ENCODE measurements around the gene CHRNA7.

The CHRNA7 gene

DNA sequence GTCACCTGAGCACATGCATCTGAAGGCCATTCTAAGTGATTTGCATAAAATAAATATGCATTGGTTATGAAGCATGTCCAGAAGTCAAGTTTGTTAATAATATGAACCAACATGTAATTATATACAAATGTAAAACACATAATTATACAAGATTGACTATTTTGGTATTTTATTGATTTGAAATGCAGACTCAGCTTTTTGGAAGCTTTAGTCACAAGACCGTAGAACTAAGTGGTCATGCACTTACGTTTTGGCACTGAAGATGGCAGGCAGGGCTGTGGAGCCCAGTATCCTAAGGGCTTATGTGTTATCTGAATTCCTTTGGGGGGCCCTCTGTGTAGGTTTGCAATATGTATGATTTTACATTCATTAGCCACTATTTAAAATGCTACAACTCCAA is 5.0 kb downstream of the CHRNA7 start:
- TF ChIP-seq YY1 (IDR thresholded peaks at IDR 0.05; ENCODE audit: insufficient read depth, insufficient read length) (no peak), SUZ12 (IDR thresholded peaks at IDR 0.05; ENCODE audit: extremely low read depth, insufficient read depth, insufficient read length) (no peak)
- H3K9me3 ChIP-seq (ENCODE audit: insufficient read depth, low read length), result no peaks in the 10 kb centered on the region
- no peak overlapping the region for H3K4me3 ChIP-seq (ENCODE audit: insufficient read length, low read depth)
- H3K9ac ChIP-seq (ENCODE audit: insufficient read length, low read depth), result no peak overlapping the region
- H3K27me3 ChIP-seq (ENCODE audit: insufficient read depth, insufficient read length), result peaks cover 5% of the 10 kb centered on the region
- no peaks in the 10 kb centered on the region for H3K36me3 ChIP-seq (ENCODE audit: insufficient read depth, insufficient read length, low read length)
- peaks cover 3% of the 10 kb centered on the region for H3K4me1 ChIP-seq (ENCODE audit: insufficient read depth, insufficient read length)
- DNase-seq (ENCODE audit: low read depth, low spot score), result no peak

DNA sequence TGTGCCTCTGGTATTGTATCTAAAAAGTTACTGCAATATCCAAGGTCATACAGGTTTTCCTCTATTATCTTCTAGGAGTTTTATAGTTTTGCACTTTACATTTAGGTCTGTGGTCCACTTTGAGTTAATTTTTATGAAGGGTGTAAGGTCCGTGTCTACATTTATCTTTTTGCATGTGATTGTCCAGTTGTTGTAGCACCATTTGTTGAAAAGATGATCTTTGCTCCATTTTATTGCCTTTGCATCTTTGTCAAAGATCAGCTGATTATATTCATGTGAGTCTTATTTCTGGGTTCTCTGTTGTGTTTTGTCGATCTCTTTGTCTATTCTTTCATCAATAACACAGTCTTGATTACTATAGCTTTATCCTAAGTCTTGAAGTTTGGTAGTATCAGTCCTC is 6.7 kb downstream of the CHRNA7 start:
- no peaks in the 10 kb centered on the region for H3K9me3 ChIP-seq (ENCODE audit: insufficient read depth, low read length)
- H3K36me3 ChIP-seq (ENCODE audit: insufficient read depth, insufficient read length, low read length), result no peaks in the 10 kb centered on the region
- H3K27me3 ChIP-seq (ENCODE audit: insufficient read depth, insufficient read length), result no peaks in the 10 kb centered on the region
- H3K4me3 ChIP-seq (ENCODE audit: insufficient read length, low read depth), result no peak overlapping the region
- no peak overlapping the region for H3K9ac ChIP-seq (ENCODE audit: insufficient read length, low read depth)
- no peaks in the 10 kb centered on the region for H3K4me1 ChIP-seq (ENCODE audit: insufficient read depth, insufficient read length)
- TF ChIP-seq SUZ12 (IDR thresholded peaks at IDR 0.05; ENCODE audit: extremely low read depth, insufficient read depth, insufficient read length) (no peak), YY1 (IDR thresholded peaks at IDR 0.05; ENCODE audit: insufficient read depth, insufficient read length) (no peak), ZNF274 (IDR thresholded peaks at IDR 0.05; ENCODE audit: low read depth, low read length) (no peak)
- no peak for DNase-seq (ENCODE audit: low read depth, low spot score)

DNA sequence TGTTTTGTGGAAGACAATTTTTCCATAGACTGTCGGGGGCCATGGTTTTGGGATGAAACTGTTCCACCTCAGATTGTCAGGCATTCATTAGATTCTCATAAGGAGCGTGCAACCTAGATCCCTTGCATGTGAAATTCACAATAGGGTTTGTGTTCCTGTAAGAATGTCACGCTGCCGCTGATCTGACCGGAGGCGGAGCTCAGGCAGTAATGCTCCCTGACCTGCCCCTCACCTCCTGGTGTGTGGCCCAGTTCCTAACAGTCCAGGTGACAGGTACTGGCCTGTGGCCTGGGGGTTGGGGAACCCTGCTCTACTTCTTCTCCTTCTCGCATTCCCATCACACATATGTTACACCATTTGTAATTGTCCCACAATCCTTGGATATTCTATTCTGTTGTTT is 11.0 kb downstream of the CHRNA7 start:
- TF ChIP-seq YY1 (IDR thresholded peaks at IDR 0.05; ENCODE audit: insufficient read depth, insufficient read length), result no peak
- no peak for TF ChIP-seq ZNF274 (IDR thresholded peaks at IDR 0.05; ENCODE audit: low read depth, low read length)
- TF ChIP-seq SUZ12 (IDR thresholded peaks at IDR 0.05; ENCODE audit: extremely low read depth, insufficient read depth, insufficient read length), result no peak
- H3K36me3 ChIP-seq (ENCODE audit: insufficient read depth, insufficient read length, low read length), result no peaks in the 10 kb centered on the region
- H3K9me3 ChIP-seq (ENCODE audit: insufficient read depth, low read length), result no peaks in the 10 kb centered on the region

DNA sequence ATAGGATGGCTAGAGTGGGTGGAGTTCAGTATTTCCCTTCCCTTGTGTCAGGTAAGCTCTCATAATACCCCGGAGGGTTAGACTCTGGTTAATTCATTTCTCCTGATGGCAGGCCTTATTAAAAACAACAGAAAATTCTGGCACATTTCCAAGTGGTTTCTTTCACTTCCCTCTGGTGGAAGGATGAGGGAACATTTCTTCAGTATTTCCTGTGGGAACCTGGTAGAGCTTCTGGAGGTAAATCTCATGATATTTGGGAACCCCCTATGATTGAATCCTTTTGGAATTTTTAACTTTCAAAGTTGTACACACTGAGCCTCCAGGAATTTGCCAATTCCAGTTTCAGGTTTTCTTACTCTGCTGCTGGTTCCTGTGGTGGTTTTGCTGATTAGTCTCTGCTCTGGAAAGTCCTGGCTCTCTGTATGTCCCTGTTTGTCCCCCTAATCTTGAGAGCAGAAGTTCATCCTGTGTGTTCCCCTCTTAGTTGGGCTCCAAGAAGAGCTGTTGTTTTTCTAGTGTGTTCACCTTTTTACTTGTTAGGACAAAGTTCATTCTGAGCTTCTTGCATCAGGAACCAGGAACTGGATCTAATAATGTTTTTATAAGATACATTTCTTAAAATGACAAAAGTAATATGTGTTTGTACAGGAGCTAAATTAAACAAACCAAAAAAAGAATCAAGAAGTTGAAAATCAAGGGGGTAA is 12.1 kb downstream of the CHRNA7 start:
- Histone ChIP-seq H3K36me3 (ENCODE audit: insufficient read depth, insufficient read length, low read length) (no peaks in the 10 kb centered on the region), H3K9ac (ENCODE audit: insufficient read length, low read depth) (no peak overlapping the region), H3K4me3 (ENCODE audit: insufficient read length, low read depth) (no peak overlapping the region), H3K4me1 (ENCODE audit: insufficient read depth, insufficient read length) (no peaks in the 10 kb centered on the region), H3K27me3 (ENCODE audit: insufficient read depth, insufficient read length) (no peaks in the 10 kb centered on the region), H3K9me3 (ENCODE audit: insufficient read depth, low read length) (no peaks in the 10 kb centered on the region)
- TF ChIP-seq SUZ12 (IDR thresholded peaks at IDR 0.05; ENCODE audit: extremely low read depth, insufficient read depth, insufficient read length) (no peak), ZNF274 (IDR thresholded peaks at IDR 0.05; ENCODE audit: low read depth, low read length) (no peak), YY1 (IDR thresholded peaks at IDR 0.05; ENCODE audit: insufficient read depth, insufficient read length) (no peak)
- DNase-seq (ENCODE audit: low read depth, low spot score), result no peak

More for the DNA sequence above, 11.0 kb downstream of the CHRNA7 start:
- Histone ChIP-seq H3K4me1 (ENCODE audit: insufficient read depth, insufficient read length) (no peaks in the 10 kb centered on the region), H3K27me3 (ENCODE audit: insufficient read depth, insufficient read length) (no peaks in the 10 kb centered on the region), H3K9ac (ENCODE audit: insufficient read length, low read depth) (no peak overlapping the region), H3K4me3 (ENCODE audit: insufficient read length, low read depth) (no peak overlapping the region)
- no peak for DNase-seq (ENCODE audit: low read depth, low spot score)

DNA sequence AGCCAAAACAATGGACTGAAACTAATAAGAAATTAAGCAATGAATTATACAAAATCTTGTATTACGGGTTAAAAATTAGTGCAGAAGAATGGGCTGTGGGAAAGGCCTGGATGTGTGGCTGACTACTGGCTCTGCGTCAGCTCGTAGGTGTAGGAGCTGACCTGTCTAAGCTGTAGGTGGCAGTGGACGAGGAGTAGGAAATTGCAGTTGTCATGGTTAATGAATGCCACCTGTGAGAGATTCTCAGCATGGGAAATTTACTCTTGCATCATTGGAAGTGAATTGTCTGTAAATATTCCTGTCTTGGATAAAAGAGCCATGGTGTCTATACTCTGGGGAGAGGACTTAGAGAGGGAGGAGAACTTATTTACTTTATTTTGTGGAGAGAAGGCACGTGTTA is 23.4 kb downstream of the CHRNA7 start:
- Histone ChIP-seq H3K36me3 (ENCODE audit: insufficient read depth, insufficient read length, low read length) (no peaks in the 10 kb centered on the region), H3K4me1 (ENCODE audit: insufficient read depth, insufficient read length) (no peaks in the 10 kb centered on the region), H3K9me3 (ENCODE audit: insufficient read depth, low read length) (0 out of 2 replicates have a peak, but pooled peaks cover 11% of the 10 kb centered on the region), H3K9ac (ENCODE audit: insufficient read length, low read depth) (no peak overlapping the region), H3K4me3 (ENCODE audit: insufficient read length, low read depth) (no peak overlapping the region), H3K27me3 (ENCODE audit: insufficient read depth, insufficient read length) (no peaks in the 10 kb centered on the region)
- no peak for TF ChIP-seq SUZ12 (IDR thresholded peaks at IDR 0.05; ENCODE audit: extremely low read depth, insufficient read depth, insufficient read length)
- no peak for DNase-seq (ENCODE audit: low read depth, low spot score)

DNA sequence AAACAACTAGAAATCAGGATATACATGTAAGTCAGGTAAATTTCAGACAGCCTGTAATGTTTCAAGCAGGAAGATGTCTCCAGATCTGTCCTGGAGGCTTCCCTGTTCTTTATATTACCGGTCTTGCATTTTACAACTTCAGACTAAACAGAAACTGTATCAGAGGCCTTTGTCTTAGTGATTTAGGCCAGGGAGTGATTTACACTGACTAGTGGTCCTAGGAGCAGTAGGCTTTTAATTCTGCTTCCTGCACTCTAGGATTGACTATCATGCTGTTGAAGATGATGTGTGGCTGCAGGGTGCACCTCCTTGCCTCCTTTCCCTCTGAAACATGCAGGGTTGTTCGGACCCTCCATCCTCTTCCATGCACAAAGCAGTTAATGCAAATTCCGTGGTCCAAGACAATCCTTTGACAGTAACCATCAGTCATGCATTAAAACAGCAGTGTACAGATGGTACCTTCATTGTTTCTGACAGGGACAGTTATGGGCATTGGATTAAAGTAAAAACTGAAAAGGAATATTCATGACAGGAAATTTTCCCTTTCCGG is 27.6 kb downstream of the CHRNA7 start:
- Histone ChIP-seq H3K9ac (ENCODE audit: insufficient read length, low read depth) (no peak overlapping the region), H3K4me1 (ENCODE audit: insufficient read depth, insufficient read length) (no peaks in the 10 kb centered on the region), H3K27me3 (ENCODE audit: insufficient read depth, insufficient read length) (no peaks in the 10 kb centered on the region), H3K36me3 (ENCODE audit: insufficient read depth, insufficient read length, low read length) (no peaks in the 10 kb centered on the region), H3K9me3 (ENCODE audit: insufficient read depth, low read length) (no peaks in the 10 kb centered on the region), H3K4me3 (ENCODE audit: insufficient read length, low read depth) (no peak overlapping the region)
- TF ChIP-seq YY1 (IDR thresholded peaks at IDR 0.05; ENCODE audit: insufficient read depth, insufficient read length) (no peak), SUZ12 (IDR thresholded peaks at IDR 0.05; ENCODE audit: extremely low read depth, insufficient read depth, insufficient read length) (no peak), ZNF274 (IDR thresholded peaks at IDR 0.05; ENCODE audit: low read depth, low read length) (no peak)
- DNase-seq (ENCODE audit: low read depth, low spot score), result no peak

DNA sequence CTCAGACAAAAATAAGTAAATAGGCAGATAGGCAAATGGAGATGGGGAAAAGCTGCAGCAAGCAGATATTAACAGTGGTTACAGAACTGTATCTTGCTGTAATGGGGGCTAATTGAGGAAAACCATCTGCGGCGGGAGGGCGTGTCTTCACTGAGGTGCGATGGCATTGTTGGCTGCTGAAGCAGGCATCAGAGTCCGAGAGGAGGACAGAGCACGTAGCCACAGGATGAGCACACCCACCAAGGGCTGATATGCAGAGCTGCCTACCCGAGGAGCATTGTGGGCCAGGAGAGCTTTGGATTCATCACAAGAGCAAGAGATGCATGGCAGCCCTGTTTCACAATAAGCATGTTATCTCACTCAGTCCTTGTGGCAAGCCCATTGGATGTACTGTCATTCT is 30.4 kb downstream of the CHRNA7 start:
- H3K9ac ChIP-seq (ENCODE audit: insufficient read length, low read depth), result no peak overlapping the region
- H3K4me3 ChIP-seq (ENCODE audit: insufficient read length, low read depth), result no peak overlapping the region
- no peak for DNase-seq (ENCODE audit: low read depth, low spot score)
- TF ChIP-seq SUZ12 (IDR thresholded peaks at IDR 0.05; ENCODE audit: extremely low read depth, insufficient read depth, insufficient read length), result no peak
- TF ChIP-seq ZNF274 (IDR thresholded peaks at IDR 0.05; ENCODE audit: low read depth, low read length), result no peak
- TF ChIP-seq YY1 (IDR thresholded peaks at IDR 0.05; ENCODE audit: insufficient read depth, insufficient read length), result no peak
- H3K9me3 ChIP-seq (ENCODE audit: insufficient read depth, low read length), result peaks cover 4% of the 10 kb centered on the region; the same call in 1 of the 2 replicates
- H3K27me3 ChIP-seq (ENCODE audit: insufficient read depth, insufficient read length), result no peaks in the 10 kb centered on the region
- H3K36me3 ChIP-seq (ENCODE audit: insufficient read depth, insufficient read length, low read length), result no peaks in the 10 kb centered on the region
- no peaks in the 10 kb centered on the region for H3K4me1 ChIP-seq (ENCODE audit: insufficient read depth, insufficient read length)

All from NT2/D1 (cell line).